AG04450 (cell line): ENCODE measurements around the gene CD55. TPM values are rescaled to one million over a fixed set of nuclear protein-coding genes. Genes with fewer than 3 reads are reported as not detected.

Experiments used
- CTCF ChIA-PET: fragments of 300-600, 350-600 bp; formaldehyde crosslinking; extraction: SDS; loops from one replicate; lab custom pipeline; 2022; ENCODE audit warnings: antibody characterized with exemption, inconsistent platforms; lab: Charles Lee
- POLR2A ChIA-PET: fragments of 350-600 bp; formaldehyde crosslinking; extraction: SDS; loops from one replicate; lab custom pipeline; 2021; ENCODE audit warnings: antibody characterized with exemption, inconsistent platforms; lab: Yijun Ruan, JAX
- DNase-seq: peaks from one replicate; pipeline ENCODE4 v3.0.0-alpha.2; 2011; ENCODE audit warnings: low read depth, low spot score
- H3K27ac ChIP-seq: one replicate; pipeline ENCODE4 v1.5.1; 2012; ENCODE audit warnings: low read depth, low read length, control low read depth
- H3K27me3 ChIP-seq: one replicate; pipeline ENCODE4 v1.6.0; 2012; ENCODE audit warnings: low read length; ENCODE audit not compliant: control insufficient read depth, insufficient read depth
- H3K4me3 ChIP-seq: 2 replicates; pipeline ENCODE4 v1.5.1; 2011; ENCODE audit warnings: mild to moderate bottlenecking, low read depth, low read length, control low read depth
- H3K9me3 ChIP-seq: 2 replicates; pipeline ENCODE4 v1.5.1; 2012; ENCODE audit warnings: low read length; ENCODE audit not compliant: control insufficient read depth, insufficient read depth
- polyA plus RNA-seq: library from polyadenylated mRNA; depleted of rRNA; stranded (reverse); fragments of >200 nt; gene quantifications from 2 replicates; pipeline ENCODE4 v1.2.3, GENCODE V29; 2011
- TF ChIP-seq, protein P1 (sequence below): IDR thresholded peaks from 2 replicates; pipeline ENCODE4 v1.5.1; 2011; ENCODE audit warnings: low read depth, low read length, control low read depth, inconsistent platforms

Gene CD55
- polyA plus RNA-seq, 1 experiment = 88.3 TPM

- ChIA-PET CTCF (interaction anchor here (0.9 kb wide), 1 partner anchor 218 kb away, joined by 4 read pairs; no protein-coding TSS in a partner anchor), POLR2A (no interaction called here)
- no peaks in the 10 kb centered on the region for H3K9me3 ChIP-seq
- no peak overlapping the region for H3K27ac ChIP-seq
- TF ChIP-seq, protein P1, sequence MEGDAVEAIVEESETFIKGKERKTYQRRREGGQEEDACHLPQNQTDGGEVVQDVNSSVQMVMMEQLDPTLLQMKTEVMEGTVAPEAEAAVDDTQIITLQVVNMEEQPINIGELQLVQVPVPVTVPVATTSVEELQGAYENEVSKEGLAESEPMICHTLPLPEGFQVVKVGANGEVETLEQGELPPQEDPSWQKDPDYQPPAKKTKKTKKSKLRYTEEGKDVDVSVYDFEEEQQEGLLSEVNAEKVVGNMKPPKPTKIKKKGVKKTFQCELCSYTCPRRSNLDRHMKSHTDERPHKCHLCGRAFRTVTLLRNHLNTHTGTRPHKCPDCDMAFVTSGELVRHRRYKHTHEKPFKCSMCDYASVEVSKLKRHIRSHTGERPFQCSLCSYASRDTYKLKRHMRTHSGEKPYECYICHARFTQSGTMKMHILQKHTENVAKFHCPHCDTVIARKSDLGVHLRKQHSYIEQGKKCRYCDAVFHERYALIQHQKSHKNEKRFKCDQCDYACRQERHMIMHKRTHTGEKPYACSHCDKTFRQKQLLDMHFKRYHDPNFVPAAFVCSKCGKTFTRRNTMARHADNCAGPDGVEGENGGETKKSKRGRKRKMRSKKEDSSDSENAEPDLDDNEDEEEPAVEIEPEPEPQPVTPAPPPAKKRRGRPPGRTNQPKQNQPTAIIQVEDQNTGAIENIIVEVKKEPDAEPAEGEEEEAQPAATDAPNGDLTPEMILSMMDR = no peak
- H3K4me3 ChIP-seq = no peak overlapping the region
- H3K27me3 ChIP-seq = no peaks in the 10 kb centered on the region
- DNase-seq = no peak
These were observed 22.7 kb upstream of the CD55 start for GRCh38 chr1:207298636-207299398.

DNA sequence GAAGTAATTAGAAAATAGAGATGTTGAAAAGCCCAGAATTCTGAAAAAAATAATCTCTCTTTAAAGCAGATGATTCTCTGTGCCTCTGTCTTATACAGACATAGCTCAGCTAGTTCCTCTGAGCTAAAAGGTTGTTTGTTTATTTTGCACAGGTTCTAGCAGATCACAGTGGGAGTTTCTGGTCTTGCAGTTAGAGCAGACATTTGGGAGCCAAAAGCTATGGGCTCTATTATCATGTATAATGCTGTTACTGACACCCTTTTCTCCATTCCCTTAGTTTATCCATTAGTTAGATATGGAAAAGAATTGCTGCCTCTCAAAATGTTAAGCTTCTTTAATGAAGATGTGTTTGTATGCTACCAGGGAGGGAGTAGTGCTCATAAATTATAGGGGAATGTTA, 20.5 kb upstream of the CD55 start:
- no peak for DNase-seq
- CTCF ChIA-PET = no interaction called here
- POLR2A ChIA-PET = no interaction called here
- TF ChIP-seq, protein P1 = no peak
- Histone ChIP-seq H3K4me3 (no peak overlapping the region), H3K9me3 (no peaks in the 10 kb centered on the region), H3K27ac (no peak overlapping the region), H3K27me3 (no peaks in the 10 kb centered on the region)

DNA sequence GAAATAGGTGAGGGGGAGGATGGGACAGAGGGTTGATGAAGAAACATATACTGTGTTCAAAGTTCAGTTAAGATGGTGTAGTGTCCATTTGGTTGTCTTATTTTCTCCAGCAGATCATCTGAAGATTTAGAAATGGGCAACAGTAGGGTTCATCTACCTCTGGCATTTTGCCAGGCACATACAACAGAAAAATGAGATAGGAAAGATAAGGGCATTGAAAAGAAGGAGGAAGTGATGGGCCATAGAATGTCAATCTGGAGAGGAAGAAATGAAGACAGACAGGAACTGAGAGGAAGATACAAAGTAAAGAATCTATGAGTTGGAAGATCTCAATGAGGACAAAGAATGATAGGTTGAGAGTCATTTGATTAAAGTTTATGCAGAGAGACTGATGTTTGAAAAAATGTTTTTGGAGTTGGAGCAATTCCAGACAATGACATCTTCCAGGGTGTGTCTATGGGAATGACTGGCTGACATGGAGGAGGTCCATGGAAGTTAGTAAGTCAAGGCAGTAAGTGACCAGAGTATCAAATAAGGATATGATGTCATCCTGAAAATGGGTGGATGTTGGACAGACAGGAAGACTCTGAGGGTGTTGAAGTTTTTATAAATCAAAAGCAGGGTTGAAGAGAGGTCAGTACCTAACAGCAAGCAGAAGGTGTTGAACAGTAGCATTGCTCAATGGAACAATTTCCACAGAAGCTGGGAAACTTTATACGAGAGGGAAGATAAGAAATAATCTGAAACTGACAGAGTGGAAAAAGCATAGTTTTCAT, 18.7 kb upstream of the CD55 start:
- Histone ChIP-seq H3K9me3 (no peaks in the 10 kb centered on the region), H3K27ac (no peak overlapping the region), H3K27me3 (no peaks in the 10 kb centered on the region), H3K4me3 (no peak overlapping the region)
- DNase-seq = no peak
- POLR2A ChIA-PET = no interaction called here
- CTCF ChIA-PET = interaction anchor here (0.8 kb wide), 1 partner anchor 12 kb away, joined by 3 read pairs; no protein-coding TSS in a partner anchor
- TF ChIP-seq, protein P1 = no peak

DNA sequence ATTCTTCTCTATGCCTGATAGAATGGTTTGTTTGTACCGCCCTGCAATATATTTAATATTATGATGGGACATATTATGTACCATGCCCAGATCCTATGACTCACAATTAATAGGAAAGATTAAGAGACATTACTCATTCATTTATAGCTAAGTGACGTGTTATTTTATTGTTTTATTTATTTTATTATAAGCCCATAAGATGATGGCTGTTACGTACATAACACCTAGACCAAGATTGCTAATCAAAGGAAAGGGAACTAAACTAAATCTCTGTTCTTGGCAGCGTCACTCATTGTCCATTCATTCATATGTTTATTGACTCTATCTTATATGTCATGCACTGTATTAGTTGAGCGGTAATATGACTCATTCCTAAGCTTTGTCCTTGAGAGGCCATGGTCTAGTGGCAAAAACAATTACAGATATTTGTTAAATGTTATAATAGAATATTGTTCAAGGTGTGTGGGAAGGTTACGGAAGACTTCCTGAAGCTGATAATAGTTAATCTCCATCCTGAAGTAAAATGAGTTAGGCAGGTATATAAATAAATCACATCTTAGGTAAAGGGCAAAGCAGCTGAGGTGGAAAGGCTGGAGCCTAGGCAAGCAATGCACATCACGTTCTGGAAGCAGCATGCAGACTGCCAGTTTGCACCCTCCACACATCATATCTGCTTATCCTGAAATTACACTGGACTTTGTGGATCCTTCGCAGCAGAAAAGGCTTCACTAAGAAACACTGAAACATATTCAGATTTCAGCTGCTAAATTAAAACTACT, 16.6 kb upstream of the CD55 start:
- no peak overlapping the region for H3K27ac ChIP-seq
- no peaks in the 10 kb centered on the region for H3K9me3 ChIP-seq
- H3K27me3 ChIP-seq = no peaks in the 10 kb centered on the region
- ChIA-PET POLR2A (no interaction called here), CTCF (interaction anchor here (0.7 to 0.8 kb wide), 2 partner anchors 221 to 658 kb away, joined by 3 read pairs; no protein-coding TSS in a partner anchor)
- no peak overlapping the region for H3K4me3 ChIP-seq
- TF ChIP-seq, protein P1 = no peak
- DNase-seq = no peak
